Muscle layer of colon (tissue), 2 donors: ENCODE measurements around the gene RALGAPB.
"Not testable (repeated sequence)": the region's sequence is repeated elsewhere in the genome, so short reads cannot be mapped to it uniquely, and the experiment has no call there.

Source experiments
- H3K27ac ChIP-seq: one replicate; pipeline ENCODE4 v1.7.0; 2013; ENCODE audit warnings: low read depth, mild to moderate bottlenecking, low read length, moderate library complexity
- H3K27me3 ChIP-seq, 2 donors: one replicate each; pipeline ENCODE4 v1.7.0; 2013; ENCODE audit warnings: low read length in 2 of 2, mild to moderate bottlenecking in 2 of 2; ENCODE audit not compliant: insufficient read depth in 2 of 2, control insufficient read depth in 1 of 2
- H3K36me3 ChIP-seq: one replicate; pipeline ENCODE4 v1.7.0; 2013; ENCODE audit warnings: mild to moderate bottlenecking, low read length; ENCODE audit not compliant: insufficient read depth
- H3K4me1 ChIP-seq: one replicate; pipeline ENCODE4 v1.7.0; 2013; ENCODE audit warnings: mild to moderate bottlenecking, low read length; ENCODE audit not compliant: insufficient read depth
- H3K4me3 ChIP-seq, 2 donors: one replicate each; pipeline ENCODE4 v1.7.0; 2013; ENCODE audit warnings: low read length in 2 of 2, low read depth in 1 of 2, mild to moderate bottlenecking in 1 of 2, moderate library complexity in 1 of 2
- H3K9ac ChIP-seq: one replicate; pipeline ENCODE4 v1.7.0; 2013; ENCODE audit warnings: low read length
- H3K9me3 ChIP-seq: one replicate; pipeline ENCODE4 v1.7.0; 2013; ENCODE audit warnings: mild to moderate bottlenecking, low read length
- donor health status: abdominal sarcoma.
- donor health status: Adenocarcinoma of cecum.

Gene RALGAPB

GRCh38 chr20:38504368-38505090, 31.9 kb downstream of the RALGAPB start:
- H3K27me3 ChIP-seq: no peaks in the 10 kb centered on the region
- H3K9ac ChIP-seq: no peak overlapping the region
- H3K9me3 ChIP-seq: no peaks in the 10 kb centered on the region
- H3K4me3 ChIP-seq: no peak overlapping the region
- no peak overlapping the region for H3K27ac ChIP-seq
- H3K36me3 ChIP-seq: peaks cover 27% of the 10 kb centered on the region
- no peaks in the 10 kb centered on the region for H3K4me1 ChIP-seq

GRCh38 chr20:38505091-38505455, 32.4 kb downstream of the RALGAPB start:
- H3K9me3 ChIP-seq: no peaks in the 10 kb centered on the region
- H3K4me1 ChIP-seq: no peaks in the 10 kb centered on the region
- no peaks in the 10 kb centered on the region for H3K27me3 ChIP-seq
- peaks cover 30% of the 10 kb centered on the region for H3K36me3 ChIP-seq
- no peak overlapping the region for H3K27ac ChIP-seq
- no peak overlapping the region for H3K4me3 ChIP-seq
- no peak overlapping the region for H3K9ac ChIP-seq

GRCh38 chr20:38511726-38512125, 39.1 kb downstream of the RALGAPB start:
- H3K9me3 ChIP-seq, H3K27me3 ChIP-seq, H3K9ac ChIP-seq, H3K4me3 ChIP-seq, H3K27ac ChIP-seq: not testable (repeated sequence)
- Histone ChIP-seq H3K4me1 (peaks cover 12% of the 10 kb centered on the region), H3K36me3 (peaks cover 19% of the 10 kb centered on the region)

- Histone ChIP-seq H3K4me3 (no peak overlapping the region), H3K36me3 (peaks cover 26% of the 10 kb centered on the region), H3K9me3 (no peaks in the 10 kb centered on the region)
Measured at GRCh38 chr20:38514185-38514584, 41.5 kb downstream of the RALGAPB start.

GRCh38 chr20:38514947-38515346, 42.3 kb downstream of the RALGAPB start:
- no peak overlapping the region for H3K27ac ChIP-seq
- H3K4me3 ChIP-seq: no peak overlapping the region
- peaks cover 23% of the 10 kb centered on the region for H3K36me3 ChIP-seq
- no peaks in the 10 kb centered on the region for H3K27me3 ChIP-seq
- peaks cover 12% of the 10 kb centered on the region for H3K4me1 ChIP-seq
- H3K9me3 ChIP-seq: no peaks in the 10 kb centered on the region
- no peak overlapping the region for H3K9ac ChIP-seq

More at GRCh38 chr20:38514185-38514584, 41.5 kb downstream of the RALGAPB start:
- no peak overlapping the region for H3K27ac ChIP-seq
- no peak overlapping the region for H3K9ac ChIP-seq
- H3K4me1 ChIP-seq: peaks cover 12% of the 10 kb centered on the region
- no peaks in the 10 kb centered on the region for H3K27me3 ChIP-seq

- Histone ChIP-seq H3K9me3 (no peaks in the 10 kb centered on the region), H3K27ac (no peak overlapping the region)
Measured at GRCh38 chr20:38515631-38516030, 43.0 kb downstream of the RALGAPB start.

GRCh38 chr20:38519426-38519825, 46.8 kb downstream of the RALGAPB start:
- no peak overlapping the region for H3K4me3 ChIP-seq
- H3K4me1 ChIP-seq: peaks cover 12% of the 10 kb centered on the region
- no peak overlapping the region for H3K27ac ChIP-seq
- H3K9ac ChIP-seq: no peak overlapping the region
- no peaks in the 10 kb centered on the region for H3K9me3 ChIP-seq
- H3K36me3 ChIP-seq: peaks cover 41% of the 10 kb centered on the region
- no peaks in the 10 kb centered on the region for H3K27me3 ChIP-seq

More at GRCh38 chr20:38515631-38516030, 43.0 kb downstream of the RALGAPB start:
- Histone ChIP-seq H3K4me3 (no peak overlapping the region), H3K9ac (no peak overlapping the region), H3K4me1 (peaks cover 12% of the 10 kb centered on the region), H3K36me3 (peaks cover 21% of the 10 kb centered on the region), H3K27me3 (no peaks in the 10 kb centered on the region)

GRCh38 chr20:38520261-38520660, 47.6 kb downstream of the RALGAPB start:
- Histone ChIP-seq H3K9me3 (no peaks in the 10 kb centered on the region), H3K27ac (no peak overlapping the region), H3K4me1 (peaks cover 4% of the 10 kb centered on the region), H3K9ac (no peak overlapping the region), H3K36me3 (peaks cover 46% of the 10 kb centered on the region), H3K27me3 (no peaks in the 10 kb centered on the region), H3K4me3 (no peak overlapping the region)

GRCh38 chr20:38523697-38524096, 51.1 kb downstream of the RALGAPB start:
- no peaks in the 10 kb centered on the region for H3K9me3 ChIP-seq
- no peak overlapping the region for H3K9ac ChIP-seq
- peaks cover 55% of the 10 kb centered on the region for H3K36me3 ChIP-seq
- H3K4me3 ChIP-seq: no peak overlapping the region
- no peak overlapping the region for H3K27ac ChIP-seq
- no peaks in the 10 kb centered on the region for H3K4me1 ChIP-seq
- no peaks in the 10 kb centered on the region for H3K27me3 ChIP-seq

- Histone ChIP-seq H3K27me3 (no peaks in the 10 kb centered on the region), H3K4me1 (no peaks in the 10 kb centered on the region), H3K4me3 (no peak overlapping the region), H3K27ac (no peak overlapping the region), H3K36me3 (peaks cover 49% of the 10 kb centered on the region), H3K9ac (no peak overlapping the region), H3K9me3 (no peaks in the 10 kb centered on the region)
Measured at GRCh38 chr20:38528167-38528566, 55.5 kb downstream of the RALGAPB start.

GRCh38 chr20:38531021-38531420, 58.4 kb downstream of the RALGAPB start:
- peaks cover 52% of the 10 kb centered on the region for H3K36me3 ChIP-seq
- no peak overlapping the region for H3K9ac ChIP-seq
- H3K9me3 ChIP-seq: no peaks in the 10 kb centered on the region
- H3K4me1 ChIP-seq: no peaks in the 10 kb centered on the region
- no peaks in the 10 kb centered on the region for H3K27me3 ChIP-seq
- no peak overlapping the region for H3K4me3 ChIP-seq
- H3K27ac ChIP-seq: no peak overlapping the region

GRCh38 chr20:38534756-38535155, 62.1 kb downstream of the RALGAPB start:
- no peaks in the 10 kb centered on the region for H3K9me3 ChIP-seq
- H3K27ac ChIP-seq: no peak overlapping the region
- no peak overlapping the region for H3K4me3 ChIP-seq
- H3K4me1 ChIP-seq: no peaks in the 10 kb centered on the region
- no peak overlapping the region for H3K9ac ChIP-seq
- no peaks in the 10 kb centered on the region for H3K27me3 ChIP-seq
- peaks cover 63% of the 10 kb centered on the region for H3K36me3 ChIP-seq
